Fibroblast of pulmonary artery (primary cell): Measurements from ENCODE around the gene ADGRL3.
A peak's percentile ranks its signal among the peaks of the same experiment; 100 is the strongest.

Source experiments
- DNase-seq: peaks from one replicate; pipeline ENCODE4 v3.0.0-alpha.2; 2010; ENCODE audit warnings: low read depth
- H3K4me3 ChIP-seq: replicated peaks from 2 replicates; pipeline ENCODE4 v1.5.1; 2011; ENCODE audit warnings: low read depth, mild to moderate bottlenecking, control low read depth, low read length, moderate library complexity
- TF ChIP-seq, protein P1 (sequence below): IDR thresholded peaks from 2 replicates; pipeline ENCODE4 v1.5.1; 2011; ENCODE audit warnings: mild to moderate bottlenecking, control low read depth, low read length, inconsistent platforms; ENCODE audit errors: missing control alignments

Gene ADGRL3

DNA sequence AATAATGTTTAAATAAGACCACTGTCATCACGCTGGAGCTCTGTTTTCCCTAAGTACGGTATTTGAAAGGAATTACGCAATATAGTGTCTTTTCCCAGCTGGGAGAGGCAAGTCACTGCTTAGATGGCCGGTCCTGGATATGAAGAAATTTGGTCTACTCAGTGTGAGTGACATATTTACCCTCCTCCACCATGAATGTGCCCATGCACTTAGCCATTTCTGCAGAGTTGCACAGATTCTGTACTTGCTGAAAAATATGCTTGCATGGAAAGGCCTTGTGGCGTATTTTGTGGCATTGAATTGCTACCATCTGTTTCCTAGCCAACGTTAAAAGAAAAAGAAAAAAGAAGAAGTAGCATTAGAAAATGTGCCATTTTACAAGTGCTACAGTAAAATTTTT is 73.1 kb downstream of the ADGRL3 start:
- TF ChIP-seq, protein P1, sequence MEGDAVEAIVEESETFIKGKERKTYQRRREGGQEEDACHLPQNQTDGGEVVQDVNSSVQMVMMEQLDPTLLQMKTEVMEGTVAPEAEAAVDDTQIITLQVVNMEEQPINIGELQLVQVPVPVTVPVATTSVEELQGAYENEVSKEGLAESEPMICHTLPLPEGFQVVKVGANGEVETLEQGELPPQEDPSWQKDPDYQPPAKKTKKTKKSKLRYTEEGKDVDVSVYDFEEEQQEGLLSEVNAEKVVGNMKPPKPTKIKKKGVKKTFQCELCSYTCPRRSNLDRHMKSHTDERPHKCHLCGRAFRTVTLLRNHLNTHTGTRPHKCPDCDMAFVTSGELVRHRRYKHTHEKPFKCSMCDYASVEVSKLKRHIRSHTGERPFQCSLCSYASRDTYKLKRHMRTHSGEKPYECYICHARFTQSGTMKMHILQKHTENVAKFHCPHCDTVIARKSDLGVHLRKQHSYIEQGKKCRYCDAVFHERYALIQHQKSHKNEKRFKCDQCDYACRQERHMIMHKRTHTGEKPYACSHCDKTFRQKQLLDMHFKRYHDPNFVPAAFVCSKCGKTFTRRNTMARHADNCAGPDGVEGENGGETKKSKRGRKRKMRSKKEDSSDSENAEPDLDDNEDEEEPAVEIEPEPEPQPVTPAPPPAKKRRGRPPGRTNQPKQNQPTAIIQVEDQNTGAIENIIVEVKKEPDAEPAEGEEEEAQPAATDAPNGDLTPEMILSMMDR, result no peak
- peak; percentile 37 for DNase-seq
- H3K4me3 ChIP-seq, result no peak overlapping the region

DNA sequence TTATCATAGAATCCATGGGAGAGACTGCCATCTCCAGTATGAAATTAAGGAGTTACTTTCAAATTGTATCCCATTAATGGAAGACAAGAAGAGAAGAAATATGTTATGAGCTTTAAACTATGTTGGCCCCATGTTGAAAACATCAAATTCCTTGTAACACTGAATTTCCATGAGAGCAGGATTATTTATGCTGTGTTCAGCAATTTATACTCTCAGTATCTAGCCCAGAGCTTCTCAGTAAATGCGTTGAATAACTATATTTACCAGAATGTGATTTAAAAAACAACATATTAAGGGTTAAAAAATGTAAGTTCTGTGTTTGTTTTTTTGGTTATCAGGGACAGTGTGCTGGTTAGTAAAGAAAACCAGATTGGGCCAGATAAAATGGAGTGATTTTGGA is 74.2 kb downstream of the ADGRL3 start:
- TF ChIP-seq, protein P1, result no peak
- H3K4me3 ChIP-seq, result no peak overlapping the region
- DNase-seq, result no peak

DNA sequence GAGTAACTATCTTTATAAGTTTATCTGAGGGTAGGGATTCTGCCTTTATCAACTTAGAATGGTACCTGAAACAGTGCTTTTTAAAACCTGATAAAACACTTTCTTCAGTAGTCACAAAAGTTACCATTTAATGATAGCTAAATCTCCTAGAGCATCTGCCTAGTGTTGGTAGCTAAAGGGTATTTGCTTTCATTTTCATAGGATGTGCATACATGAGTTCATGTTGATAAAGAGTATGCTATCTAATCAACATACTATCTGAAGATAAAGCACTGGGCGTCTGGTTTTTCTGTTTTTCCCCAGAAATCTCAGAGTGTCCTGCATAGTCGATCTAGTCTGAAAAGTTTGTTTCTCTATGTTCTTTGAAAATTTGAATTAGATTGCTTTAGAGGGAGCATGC is 75.1 kb downstream of the ADGRL3 start:
- no peak for DNase-seq
- TF ChIP-seq, protein P1, result no peak
- no peak overlapping the region for H3K4me3 ChIP-seq

DNA sequence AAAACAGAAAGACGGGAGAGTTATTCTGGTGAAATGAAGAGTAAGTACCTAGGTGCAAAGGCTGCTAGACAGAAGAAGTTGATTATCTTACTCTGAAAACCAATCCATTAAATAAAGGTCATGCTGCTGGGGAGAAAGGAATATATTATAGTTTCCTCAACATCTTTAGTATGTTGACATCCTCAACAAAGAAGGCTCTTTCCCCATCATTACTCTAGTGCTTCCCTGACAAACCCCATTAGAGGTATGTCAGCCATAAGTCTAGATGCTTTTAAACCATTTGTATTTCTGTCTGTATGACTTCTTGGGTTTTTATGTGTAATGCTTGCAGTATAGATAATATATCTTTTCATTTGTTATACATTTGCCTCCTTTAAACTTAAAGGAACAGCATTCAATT is 75.9 kb downstream of the ADGRL3 start:
- H3K4me3 ChIP-seq, result no peak overlapping the region
- TF ChIP-seq, protein P1, result no peak
- DNase-seq, result no peak

DNA sequence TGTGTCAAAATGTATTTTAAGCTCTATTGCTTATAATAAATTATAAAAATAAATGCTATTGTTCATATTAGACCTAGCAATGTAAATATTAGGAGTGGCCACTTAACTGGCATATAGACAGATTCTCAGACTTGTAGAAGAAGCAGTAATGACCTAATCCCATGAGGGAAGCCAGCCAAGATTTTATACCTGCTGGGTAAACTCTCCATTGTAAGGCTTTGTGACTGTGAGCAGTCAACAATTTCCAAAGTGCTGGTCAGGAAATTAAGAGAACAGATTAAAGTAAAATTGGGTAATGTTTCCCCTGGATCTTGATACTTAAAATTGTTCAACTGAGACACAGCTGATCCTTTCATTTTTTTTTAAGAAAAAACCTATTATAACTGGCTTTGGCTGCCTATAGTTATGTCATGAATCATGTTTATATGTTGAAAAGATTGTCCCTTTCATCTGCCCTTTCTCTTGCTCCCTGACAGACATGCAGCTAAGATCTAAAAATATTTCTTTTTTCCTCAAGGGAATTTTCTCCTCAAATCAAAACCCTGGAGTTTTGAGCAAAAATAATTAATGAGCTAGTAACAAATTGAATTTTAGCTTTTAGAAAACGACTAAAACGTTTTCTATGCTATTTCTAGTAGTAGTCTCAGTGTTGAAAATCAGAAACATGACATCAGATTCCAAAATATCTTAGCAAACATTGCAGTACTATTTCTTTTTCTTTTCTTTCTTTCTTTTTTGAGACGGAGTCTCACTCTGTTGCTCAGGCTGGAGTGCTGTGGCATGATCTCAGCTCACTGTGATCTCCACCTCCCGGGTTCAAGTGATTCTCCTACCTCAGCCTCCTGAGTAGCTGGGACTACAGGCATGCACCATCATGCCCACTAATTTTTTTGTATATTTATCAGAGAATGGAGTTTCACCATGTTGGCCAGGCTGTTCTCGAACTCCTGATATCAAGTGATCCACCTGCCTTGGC is 77.9 kb downstream of the ADGRL3 start:
- no peak overlapping the region for H3K4me3 ChIP-seq
- peak; percentile 34 for DNase-seq
- TF ChIP-seq, protein P1, result no peak

DNA sequence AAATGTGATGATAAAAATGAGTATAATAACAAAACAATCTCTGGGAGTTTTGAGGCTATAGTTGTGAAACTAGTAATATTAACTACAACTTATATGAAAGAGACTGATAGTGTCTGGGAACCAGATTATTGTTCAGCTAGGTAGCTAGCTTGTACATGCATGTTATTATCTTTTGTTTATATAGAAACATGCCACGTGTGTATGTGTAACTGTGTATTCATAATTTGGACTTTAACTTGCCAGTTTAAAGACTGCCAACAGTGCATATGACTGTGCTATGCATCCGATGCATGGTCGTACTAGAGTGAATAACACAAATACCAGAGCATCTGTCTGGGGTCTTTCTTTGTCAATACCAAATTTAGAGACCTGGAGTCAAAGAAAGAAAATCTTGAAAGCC is 92.2 kb downstream of the ADGRL3 start:
- H3K4me3 ChIP-seq, result no peak overlapping the region
- TF ChIP-seq, protein P1, result no peak
- DNase-seq, result no peak
